Body of pancreas (tissue), 4 donors: ENCODE results near the gene ARHGAP6.

Source experiments
- CTCF ChIP-seq, 7 experiments: fragments of 450-650 bp in 4 of 7; fragments of 200-600 bp in 3 of 7; sonication (generic) in 3 of 7; IDR thresholded peaks; one replicate each; pipeline ENCODE4 v1.5.1; 2016 to 2019; ENCODE audit warnings: antibody characterized with exemption in 7 of 7
- POLR2A ChIP-seq, 3 donors: fragments of 450-650 bp; IDR thresholded peaks; one replicate each; pipeline ENCODE4 v1.6.1; 2016; ENCODE audit warnings: antibody characterized with exemption in 3 of 3, mild to moderate bottlenecking in 2 of 3

- TF ChIP-seq CTCF (IDR thresholded peaks at IDR 0.05) (no peak), POLR2A (IDR thresholded peaks at IDR 0.05) (no peak)
Observed at GRCh38 chrX:11257290-11257689, 408.4 kb downstream of the ARHGAP6 start.
